GM12878 (cell line): Measurements from ENCODE around the gene PCGF1. TPM values are rescaled to one million over a fixed set of nuclear protein-coding genes. Genes with fewer than 3 reads are reported as not detected.

ENCODE experiments used
- ATAC-seq: fragments of 200-7000 bp; cut with Tn5 transposase; 3 replicates; pipeline ENCODE4 v1.9.1; 2020; ENCODE audit warnings: mild to moderate bottlenecking, moderate library complexity
- BruUV-seq: library from RNA; stranded (reverse); fragments of 400-500 nt; replicated peaks from 2 replicates; lab custom pipeline; 2021; lab: Mats Ljungman, UMichigan
- CTCF ChIA-PET: fragments of 300-600 bp; sonication (Branson Sonifier 250); formaldehyde crosslinking; extraction: SDS; loops from one replicate; lab custom pipeline; 2021; ENCODE audit warnings: inconsistent platforms; lab: Yijun Ruan, JAX
- POLR2A ChIA-PET: fragments of 350-600 bp; formaldehyde crosslinking; extraction: SDS; loops from one replicate; lab custom pipeline; 2021; ENCODE audit warnings: inconsistent platforms; lab: Charles Lee
- RAD21 ChIA-PET: fragments of 300-600 bp; sonication (Branson Sonifier 250); formaldehyde crosslinking; loops from one replicate; lab custom pipeline; 2023; ENCODE audit warnings: antibody characterized with exemption; ENCODE audit not compliant: unreplicated experiment; lab: Charles Lee
- SMC1A ChIA-PET: fragments of 300-600 bp; sonication (Branson Sonifier 250); formaldehyde crosslinking; loops from one replicate; lab custom pipeline; 2023; ENCODE audit not compliant: unreplicated experiment, uncharacterized antibody; lab: Charles Lee
- DNase-seq: peaks from one replicate; pipeline ENCODE4 v3.0.0-alpha.2; 2011; ENCODE audit warnings: low read depth, low spot score
- FAIRE-seq: peaks from 3 replicates; lab custom pipeline; 2011; peaks lifted over from hg19 to GRCh38; lab: Jason Lieb, UNC
- H2AFZ ChIP-seq: 2 replicates; pipeline ENCODE4 v1.6.0; 2011; ENCODE audit warnings: low read depth, low read length, control low read depth; ENCODE audit not compliant: control insufficient read depth
- H3K27ac ChIP-seq: 2 replicates; pipeline ENCODE4 v1.5.1; 2011; ENCODE audit warnings: control low read depth; ENCODE audit not compliant: control insufficient read depth, insufficient read depth
- H3K27me3 ChIP-seq, 2 experiments: replicated peaks in 1 of 2; 2 replicates each; pipeline versions ENCODE4 v1.6.0 to v1.6.1; 2011; ENCODE audit warnings: low read length in 1 of 2; ENCODE audit not compliant: control insufficient read depth in 2 of 2, insufficient read depth in 2 of 2
- H3K36me3 ChIP-seq, 2 experiments: 2 replicates each; pipeline ENCODE4 v1.5.1; 2011; ENCODE audit warnings: low read length in 1 of 2; ENCODE audit not compliant: control insufficient read depth in 2 of 2, insufficient read depth in 2 of 2
- H3K4me1 ChIP-seq: 2 replicates; pipeline ENCODE4 v1.6.1; 2011; ENCODE audit warnings: mild to moderate bottlenecking, low read length, moderate library complexity, mixed read lengths; ENCODE audit not compliant: control insufficient read depth, insufficient read depth
- H3K4me2 ChIP-seq: 2 replicates; pipeline ENCODE4 v1.6.0; 2011; ENCODE audit warnings: control low read depth; ENCODE audit not compliant: control insufficient read depth, insufficient read depth
- H3K4me3 ChIP-seq: fragments of 200-600 bp; sonication (generic); 2 replicates; pipeline ENCODE4 v1.5.1; 2016
- H3K79me2 ChIP-seq: 2 replicates; pipeline ENCODE4 v1.6.0; 2011; ENCODE audit warnings: low read length; ENCODE audit not compliant: control insufficient read depth, insufficient read depth
- H3K9ac ChIP-seq: 2 replicates; pipeline ENCODE4 v1.8.0; 2011; ENCODE audit warnings: low read length, control low read depth, mixed read lengths; ENCODE audit not compliant: control insufficient read depth, insufficient read depth
- H3K9me3 ChIP-seq: replicated peaks from 3 replicates; pipeline ENCODE4 v1.5.1; 2011; ENCODE audit warnings: mild to moderate bottlenecking, low read length; ENCODE audit not compliant: control insufficient read depth, insufficient read depth
- H4K20me1 ChIP-seq: 2 replicates; pipeline ENCODE4 v1.6.0; 2011; ENCODE audit not compliant: control insufficient read depth, insufficient read depth
- GATAD2B ChIP-seq: fragments of 450-650 bp; conservative IDR thresholded peaks from 2 replicates; pipeline ENCODE4 v1.6.1; 2017; ENCODE audit warnings: low read depth, mild to moderate bottlenecking, moderate library complexity
- HDAC6 ChIP-seq: fragments of 200-600 bp; sonication (generic); IDR thresholded peaks from one replicate; pipeline ENCODE4 v1.8.0; 2017; ENCODE audit warnings: antibody characterized with exemption; ENCODE audit not compliant: unreplicated experiment
- MYB ChIP-seq: fragments of 150-350 bp; IDR thresholded peaks from 2 replicates; pipeline ENCODE4 v1.6.1; 2014; ENCODE audit warnings: mild to moderate bottlenecking, low read depth, low read length, borderline replicate concordance
- NRF1 ChIP-seq: conservative IDR thresholded peaks from 2 replicates; pipeline ENCODE4 v1.6.1; 2011; ENCODE audit warnings: mild to moderate bottlenecking, low read depth, low read length, improper control_type of control experiment
- POLR2AphosphoS5 ChIP-seq: IDR thresholded peaks from 2 replicates; pipeline ENCODE4 v1.6.1; 2011; ENCODE audit warnings: mild to moderate bottlenecking, low read length, inconsistent platforms
- RAD21 ChIP-seq: IDR thresholded peaks from 2 replicates; pipeline ENCODE4 v1.6.1; 2011; ENCODE audit warnings: mild to moderate bottlenecking, low read depth, low read length, moderate library complexity; ENCODE audit not compliant: insufficient read depth
- RBBP5 ChIP-seq: fragments of 200-600 bp; sonication (generic); conservative IDR thresholded peaks from 2 replicates; pipeline ENCODE4 v1.6.1; 2016
- RELA ChIP-seq: fragments of 450-650 bp; IDR thresholded peaks from 2 replicates; pipeline ENCODE4 v1.8.0; 2014; ENCODE audit warnings: borderline replicate concordance; ENCODE audit not compliant: partially characterized antibody
- TARDBP ChIP-seq: IDR thresholded peaks from 2 replicates; pipeline ENCODE4 v1.6.1; 2016; ENCODE audit warnings: borderline replicate concordance
- ZNF622 ChIP-seq: fragments of 450-650 bp; IDR thresholded peaks from 2 replicates; pipeline ENCODE4 v1.6.1; 2017; ENCODE audit warnings: mild to moderate bottlenecking, inconsistent platforms
- WGBS: methylation state at CpG from one replicate; pipeline ENCODE4 v1.1.6; 2016; ENCODE audit warnings: low lambda C conversion rate; ENCODE audit not compliant: insufficient replicate concordance, insufficient coverage; ENCODE audit errors: missing lambda C conversion rate; 5-methylcytosine and 5-hydroxymethylcytosine counted together
- in situ Hi-C: fragments of 300-500 bp; cut with MboI; formaldehyde crosslinking; loops from 9 replicates; pipeline ENCODE4 v1.14.3; 2018; ENCODE audit warnings: mixed read lengths
- intact Hi-C: fragments of 100-400 bp; cut with micrococcal nuclease; formaldehyde crosslinking; loops from one replicate; pipeline ENCODE4 v1.14.2; 2022; ENCODE audit not compliant: unreplicated experiment
- polyA plus RNA-seq, 11 experiments: library from polyadenylated mRNA; depleted of rRNA in 4 of 11; unstranded in 6 of 11; stranded (reverse) in 5 of 11; fragments of >200 nt; fragmentation: Nextera tagmentation in 4 of 11; fragmentation: Illumina TruSeq in 1 of 11; extraction: Ambion mirVana in 4 of 11; extraction: Trizol in 1 of 11; gene quantifications; 1 replicate in 1 of 11; 2 replicates in 10 of 11; pipeline versions ENCODE4 v1.2.1 to v1.2.3, GENCODE V29; 2011 to 2016; ENCODE audit warnings: inconsistent platforms in 2 of 11, missing spikeins in 2 of 11, low read depth in 1 of 11
- total RNA-seq, 4 experiments: library from RNA; depleted of rRNA in 3 of 4; stranded (reverse); fragments of >200 nt in 3 of 4; fragmentation: Illumina TruSeq in 1 of 4; extraction: Trizol in 1 of 4; gene quantifications; 2 replicates each; pipeline versions ENCODE4 v1.2.1 to v1.2.3, GENCODE V29; 2013 to 2021
- TF ChIP-seq, protein P1 (sequence below): fragments of 450-650 bp; IDR thresholded peaks from 2 replicates; pipeline ENCODE4 v1.6.1; 2016; ENCODE audit warnings: mild to moderate bottlenecking
- TF ChIP-seq, protein P2 (sequence below), 3 experiments: IDR thresholded peaks in 2 of 3; conservative IDR thresholded peaks in 1 of 3; 2 replicates each; pipeline ENCODE4 v1.5.1; 2011; ENCODE audit warnings: low read depth in 3 of 3, low read length in 3 of 3, mild to moderate bottlenecking in 3 of 3, control low read depth in 2 of 3, moderate library complexity in 2 of 3, inconsistent platforms in 1 of 3, mixed read lengths in 1 of 3; ENCODE audit not compliant: control insufficient read depth in 2 of 3, insufficient read depth in 1 of 3; ENCODE audit errors: extremely low read depth in 1 of 3
- TF ChIP-seq, protein P3 (sequence below): IDR thresholded peaks from 2 replicates; pipeline ENCODE4 v1.6.1; 2011; ENCODE audit warnings: borderline replicate concordance, low read depth, mild to moderate bottlenecking, moderate library complexity, mixed read lengths, low read length; ENCODE audit not compliant: insufficient read depth; ENCODE audit errors: extremely low read length
- TF ChIP-seq, protein P4 (sequence below): fragments of 450-650 bp; formaldehyde crosslinking; IDR thresholded peaks from 2 replicates; pipeline ENCODE4 v1.4.0; 2022; ENCODE audit warnings: mild to moderate bottlenecking, moderate library complexity

Gene PCGF1
- total and polyA plus RNA-seq, 10 of the 15 experiments (the other 5 are each of a cell fraction or from before 2014, with no cell fraction given) = 23.1 to 50.8 (median 27.4) TPM

DNA sequence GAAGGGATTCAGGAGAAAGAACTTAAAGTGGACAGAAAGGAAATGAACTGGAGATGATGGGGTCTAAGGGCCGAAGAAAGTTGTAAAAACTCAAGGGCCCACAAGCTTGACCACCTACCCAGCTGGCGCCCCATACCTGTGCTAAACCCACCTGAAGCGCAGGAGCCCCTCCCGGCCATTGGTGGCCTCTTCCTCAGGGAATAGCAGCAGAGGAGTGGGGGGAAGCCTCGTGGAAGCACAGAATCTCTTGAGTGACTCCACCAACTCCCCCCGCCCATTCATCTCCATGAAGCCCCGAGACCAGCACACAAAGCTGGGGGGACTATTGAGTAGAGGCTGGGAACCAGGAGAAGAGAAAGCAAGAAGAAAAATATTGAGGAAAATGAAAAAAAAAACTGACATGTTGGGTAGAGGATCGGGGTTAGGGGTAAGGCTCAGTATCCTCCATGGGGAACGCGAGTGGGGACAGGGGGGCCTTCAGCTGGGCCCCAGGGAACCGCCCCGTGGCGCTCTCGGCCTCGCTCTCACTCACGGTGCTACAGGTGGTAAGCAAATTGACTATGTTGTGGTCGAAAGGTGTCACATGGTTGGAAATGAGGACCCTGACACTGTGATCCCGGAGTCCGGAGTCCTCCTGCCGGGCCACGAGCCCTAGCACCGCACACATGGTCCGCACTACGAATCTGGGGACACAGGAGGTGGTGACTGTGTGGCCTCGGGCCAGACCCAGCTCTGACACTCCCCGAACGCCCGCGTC lies 21.3 kb upstream of the PCGF1 start:
- no peaks in the 10 kb centered on the region for H4K20me1 ChIP-seq
- intact Hi-C loops = loop anchor here (1.0 kb wide), 4 partner anchors 21 to 74 kb away; partner anchors contain the start of genes PCGF1 and WBP1
- FAIRE-seq (no peak), DNase-seq (no peak), ATAC-seq (peak; percentile 5)
- peak overlapping the region; percentile 96 for H3K27ac ChIP-seq
- in situ Hi-C loops = no loop called here
- ChIA-PET POLR2A (interaction anchor here (0.9 to 5.4 kb wide), 10 partner anchors 10 to 73 kb away, joined by 3 to 66 read pairs (median 12); partner anchors contain the start of genes CCDC142, INO80B, PCGF1 and TTC31), SMC1A (interaction anchor here (1.3 to 9.9 kb wide), 5 partner anchors 10 to 90 kb away, joined by 3 to 208 read pairs (median 43); partner anchors contain the start of gene PCGF1), RAD21 (interaction anchor here (1.1 to 7.5 kb wide), 11 partner anchors 10 to 72 kb away, joined by 3 to 158 read pairs (median 14); partner anchors contain the start of genes CCDC142, LOXL3, PCGF1 and TTC31), CTCF (interaction anchor here (1.0 to 10.4 kb wide), 5 partner anchors 17 to 58 kb away, joined by 4 to 226 read pairs (median 96); partner anchors contain the start of genes CCDC142, PCGF1 and TTC31)
- peak overlapping the region; percentile 84 for H3K4me3 ChIP-seq
- H3K27me3 ChIP-seq = no peaks in the 10 kb centered on the region
- H3K9ac ChIP-seq = peak overlapping the region; percentile 98
- WGBS = 3% methylated on average over 29 of the region's 29 CpGs
- H3K4me2 ChIP-seq = peak overlapping the region; percentile 88
- peaks cover 33% of the 10 kb centered on the region for H3K4me1 ChIP-seq
- peaks cover 13 to 39% of the 10 kb centered on the region in 2 experiments for H3K36me3 ChIP-seq
- no TSS peak for BruUV-seq
- H2AFZ ChIP-seq = peak overlapping the region; percentile 84
- peaks cover 50% of the 10 kb centered on the region for H3K79me2 ChIP-seq
- H3K9me3 ChIP-seq = no peaks in the 10 kb centered on the region
- TF ChIP-seq RBBP5 = no peak
- TF ChIP-seq MYB = no peak
- TF ChIP-seq, protein P1, sequence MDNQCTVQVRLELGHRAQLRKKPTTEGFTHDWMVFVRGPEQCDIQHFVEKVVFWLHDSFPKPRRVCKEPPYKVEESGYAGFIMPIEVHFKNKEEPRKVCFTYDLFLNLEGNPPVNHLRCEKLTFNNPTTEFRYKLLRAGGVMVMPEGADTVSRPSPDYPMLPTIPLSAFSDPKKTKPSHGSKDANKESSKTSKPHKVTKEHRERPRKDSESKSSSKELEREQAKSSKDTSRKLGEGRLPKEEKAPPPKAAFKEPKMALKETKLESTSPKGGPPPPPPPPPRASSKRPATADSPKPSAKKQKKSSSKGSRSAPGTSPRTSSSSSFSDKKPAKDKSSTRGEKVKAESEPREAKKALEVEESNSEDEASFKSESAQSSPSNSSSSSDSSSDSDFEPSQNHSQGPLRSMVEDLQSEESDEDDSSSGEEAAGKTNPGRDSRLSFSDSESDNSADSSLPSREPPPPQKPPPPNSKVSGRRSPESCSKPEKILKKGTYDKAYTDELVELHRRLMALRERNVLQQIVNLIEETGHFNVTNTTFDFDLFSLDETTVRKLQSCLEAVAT = no peak
- TF ChIP-seq NRF1 = no peak
- no peak for TF ChIP-seq TARDBP
- TF ChIP-seq RAD21 = 0 out of 2 replicates have a peak, but pooled peaks have one; percentile 23
- TF ChIP-seq GATAD2B = no peak
- TF ChIP-seq, protein P2, sequence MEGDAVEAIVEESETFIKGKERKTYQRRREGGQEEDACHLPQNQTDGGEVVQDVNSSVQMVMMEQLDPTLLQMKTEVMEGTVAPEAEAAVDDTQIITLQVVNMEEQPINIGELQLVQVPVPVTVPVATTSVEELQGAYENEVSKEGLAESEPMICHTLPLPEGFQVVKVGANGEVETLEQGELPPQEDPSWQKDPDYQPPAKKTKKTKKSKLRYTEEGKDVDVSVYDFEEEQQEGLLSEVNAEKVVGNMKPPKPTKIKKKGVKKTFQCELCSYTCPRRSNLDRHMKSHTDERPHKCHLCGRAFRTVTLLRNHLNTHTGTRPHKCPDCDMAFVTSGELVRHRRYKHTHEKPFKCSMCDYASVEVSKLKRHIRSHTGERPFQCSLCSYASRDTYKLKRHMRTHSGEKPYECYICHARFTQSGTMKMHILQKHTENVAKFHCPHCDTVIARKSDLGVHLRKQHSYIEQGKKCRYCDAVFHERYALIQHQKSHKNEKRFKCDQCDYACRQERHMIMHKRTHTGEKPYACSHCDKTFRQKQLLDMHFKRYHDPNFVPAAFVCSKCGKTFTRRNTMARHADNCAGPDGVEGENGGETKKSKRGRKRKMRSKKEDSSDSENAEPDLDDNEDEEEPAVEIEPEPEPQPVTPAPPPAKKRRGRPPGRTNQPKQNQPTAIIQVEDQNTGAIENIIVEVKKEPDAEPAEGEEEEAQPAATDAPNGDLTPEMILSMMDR (IDR thresholded peaks at IDR 0.05 in 2 of 3, conservative IDR thresholded peaks at IDR 0.05 in 1 of 3; ENCODE audit: control insufficient read depth in 2 of 3, extremely low read depth in 1 of 3, insufficient read depth in 1 of 3, low read depth in 3 of 3, low read length in 3 of 3) = peak in 2 of 3 experiments; percentile 21 to 25; a peak in 2 of 6 replicates
- TF ChIP-seq HDAC6 = no peak
- TF ChIP-seq, protein P3, sequence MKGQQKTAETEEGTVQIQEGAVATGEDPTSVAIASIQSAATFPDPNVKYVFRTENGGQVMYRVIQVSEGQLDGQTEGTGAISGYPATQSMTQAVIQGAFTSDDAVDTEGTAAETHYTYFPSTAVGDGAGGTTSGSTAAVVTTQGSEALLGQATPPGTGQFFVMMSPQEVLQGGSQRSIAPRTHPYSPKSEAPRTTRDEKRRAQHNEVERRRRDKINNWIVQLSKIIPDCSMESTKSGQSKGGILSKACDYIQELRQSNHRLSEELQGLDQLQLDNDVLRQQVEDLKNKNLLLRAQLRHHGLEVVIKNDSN = peak; percentile 34
- no peak for TF ChIP-seq ZNF622
- TF ChIP-seq, protein P4, sequence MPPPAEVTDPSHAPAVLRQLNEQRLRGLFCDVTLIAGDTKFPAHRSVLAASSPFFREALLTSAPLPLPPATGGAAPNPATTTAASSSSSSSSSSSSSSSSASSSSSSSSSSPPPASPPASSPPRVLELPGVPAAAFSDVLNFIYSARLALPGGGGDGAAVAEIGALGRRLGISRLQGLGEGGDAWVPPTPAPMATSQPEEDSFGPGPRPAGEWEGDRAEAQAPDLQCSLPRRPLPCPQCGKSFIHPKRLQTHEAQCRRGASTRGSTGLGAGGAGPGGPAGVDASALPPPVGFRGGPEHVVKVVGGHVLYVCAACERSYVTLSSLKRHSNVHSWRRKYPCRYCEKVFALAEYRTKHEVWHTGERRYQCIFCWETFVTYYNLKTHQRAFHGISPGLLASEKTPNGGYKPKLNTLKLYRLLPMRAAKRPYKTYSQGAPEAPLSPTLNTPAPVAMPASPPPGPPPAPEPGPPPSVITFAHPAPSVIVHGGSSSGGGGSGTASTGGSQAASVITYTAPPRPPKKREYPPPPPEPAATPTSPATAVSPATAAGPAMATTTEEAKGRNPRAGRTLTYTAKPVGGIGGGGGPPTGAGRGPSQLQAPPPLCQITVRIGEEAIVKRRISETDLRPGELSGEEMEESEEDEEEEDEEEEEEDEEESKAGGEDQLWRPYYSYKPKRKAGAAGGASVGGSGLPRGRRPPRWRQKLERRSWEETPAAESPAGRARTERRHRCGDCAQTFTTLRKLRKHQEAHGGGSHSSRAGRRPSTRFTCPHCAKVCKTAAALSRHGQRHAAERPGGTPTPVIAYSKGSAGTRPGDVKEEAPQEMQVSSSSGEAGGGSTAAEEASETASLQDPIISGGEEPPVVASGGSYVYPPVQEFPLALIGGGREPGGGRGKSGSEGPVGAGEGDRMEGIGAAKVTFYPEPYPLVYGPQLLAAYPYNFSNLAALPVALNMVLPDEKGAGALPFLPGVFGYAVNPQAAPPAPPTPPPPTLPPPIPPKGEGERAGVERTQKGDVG (CRISPR knock-in tag) = no peak
- TF ChIP-seq RELA = no peak
- 0 out of 2 replicates have a peak, but pooled peaks have one; percentile 3 for TF ChIP-seq POLR2AphosphoS5
